ENCODE data around the gene OR8B2. TPM values are rescaled to one million over a fixed set of nuclear protein-coding genes. Genes with fewer than 3 reads are reported as not detected.

Gene OR8B2
- total and polyA plus RNA-seq, 2 donors (not counting 1 experiment from before 2014, with no cell fraction given) = not detected

GRCh38 chr11:124380585-124380984 is 3.7 kb downstream of the OR8B2 start:
- Histone ChIP-seq H3K27ac (ENCODE audit: insufficient read depth, low read length) (no peak overlapping the region), H3K9me3 (ENCODE audit: control insufficient read depth, insufficient read depth, low read depth, low read length) (no peaks in the 10 kb centered on the region), H3K9ac (ENCODE audit: insufficient read depth, low read length) (no peak overlapping the region), H3K4me2 (ENCODE audit: extremely low read depth, insufficient read depth, low read length) (no peak overlapping the region), H3K27me3 (ENCODE audit: control insufficient read depth, insufficient read depth, low read length) (no peaks in the 10 kb centered on the region), H3K79me2 (ENCODE audit: control insufficient read depth, insufficient read depth, low read length) (no peaks in the 10 kb centered on the region), H2AFZ (ENCODE audit: low read length) (no peak overlapping the region), H3K4me3 (replicated peaks in 1 of 4; ENCODE audit: control extremely low read depth in 1 of 4, insufficient read depth in 1 of 4, low read depth in 3 of 4, low read length in 4 of 4) (no peak overlapping the region), H3K4me1 (ENCODE audit: control insufficient read depth, extremely low read depth, insufficient read depth, low read length) (no peaks in the 10 kb centered on the region), H4K20me1 (ENCODE audit: control insufficient read depth, extremely low read depth, insufficient read depth, low read length) (no peaks in the 10 kb centered on the region), H3K36me3 (ENCODE audit: control insufficient read depth, insufficient read depth, low read length) (no peaks in the 10 kb centered on the region)
- no peak for TF ChIP-seq EZH2 (IDR thresholded peaks at IDR 0.05; ENCODE audit: low read length, missing control alignments)
- no peak for TF ChIP-seq CTCF (conservative IDR thresholded peaks at IDR 0.05 in 1 of 2, IDR thresholded peaks at IDR 0.05 in 1 of 2; ENCODE audit: low read depth in 1 of 2, low read length in 2 of 2)
- DNase-seq (ENCODE audit: low read depth in 2 of 2) = no peak

- no peaks in the 10 kb centered on the region for H3K36me3 ChIP-seq (ENCODE audit: control insufficient read depth, insufficient read depth, low read length)
- no peak overlapping the region for H3K9ac ChIP-seq (ENCODE audit: insufficient read depth, low read length)
- no peaks in the 10 kb centered on the region for H3K4me1 ChIP-seq (ENCODE audit: control insufficient read depth, extremely low read depth, insufficient read depth, low read length)
- no peak for DNase-seq (ENCODE audit: low read depth in 2 of 2)
- no peaks in the 10 kb centered on the region for H4K20me1 ChIP-seq (ENCODE audit: control insufficient read depth, extremely low read depth, insufficient read depth, low read length)
- H3K4me3 ChIP-seq (replicated peaks in 1 of 4; ENCODE audit: control extremely low read depth in 1 of 4, insufficient read depth in 1 of 4, low read depth in 3 of 4, low read length in 4 of 4) = no peak overlapping the region
- TF ChIP-seq CTCF (conservative IDR thresholded peaks at IDR 0.05 in 1 of 2, IDR thresholded peaks at IDR 0.05 in 1 of 2; ENCODE audit: low read depth in 1 of 2, low read length in 2 of 2) (no peak), EZH2 (IDR thresholded peaks at IDR 0.05; ENCODE audit: low read length, missing control alignments) (no peak)
- H3K4me2 ChIP-seq (ENCODE audit: extremely low read depth, insufficient read depth, low read length) = no peak overlapping the region
- no peaks in the 10 kb centered on the region for H3K9me3 ChIP-seq (ENCODE audit: control insufficient read depth, insufficient read depth, low read depth, low read length)
- no peaks in the 10 kb centered on the region for H3K79me2 ChIP-seq (ENCODE audit: control insufficient read depth, insufficient read depth, low read length)
- H3K27me3 ChIP-seq (ENCODE audit: control insufficient read depth, insufficient read depth, low read length) = no peaks in the 10 kb centered on the region
- H2AFZ ChIP-seq (ENCODE audit: low read length) = no peak overlapping the region
- H3K27ac ChIP-seq (ENCODE audit: insufficient read depth, low read length) = no peak overlapping the region
These were observed 8.0 kb downstream of the OR8B2 start for GRCh38 chr11:124376280-124376679.

DNA sequence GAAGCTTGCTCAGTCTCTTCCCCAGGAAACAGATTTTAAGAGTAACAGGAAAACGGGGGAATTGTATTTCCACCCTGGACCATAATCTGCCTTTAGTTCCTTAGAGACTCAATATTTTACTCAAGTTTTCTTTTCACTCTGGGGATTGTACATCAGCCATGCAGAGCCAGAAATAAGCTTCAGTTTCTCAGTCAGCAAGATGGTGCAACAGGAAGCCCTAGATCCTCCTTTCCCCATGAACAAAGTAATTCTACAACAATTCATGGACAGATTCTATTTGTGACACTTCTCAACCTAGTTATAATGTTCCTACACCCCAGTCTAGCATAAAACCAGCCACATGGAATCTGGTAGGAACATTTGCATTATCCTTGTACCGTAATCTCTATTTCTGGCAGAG is 24.7 kb downstream of the OR8B2 start:
- Histone ChIP-seq H2AFZ (ENCODE audit: low read length) (no peak overlapping the region), H3K4me2 (ENCODE audit: extremely low read depth, insufficient read depth, low read length) (no peak overlapping the region), H3K4me3 (replicated peaks in 1 of 4; ENCODE audit: control extremely low read depth in 1 of 4, insufficient read depth in 1 of 4, low read depth in 3 of 4, low read length in 4 of 4) (no peak overlapping the region), H3K27ac (ENCODE audit: insufficient read depth, low read length) (no peak overlapping the region), H3K9ac (ENCODE audit: insufficient read depth, low read length) (no peak overlapping the region), H4K20me1 (ENCODE audit: control insufficient read depth, extremely low read depth, insufficient read depth, low read length) (no peaks in the 10 kb centered on the region), H3K79me2 (ENCODE audit: control insufficient read depth, insufficient read depth, low read length) (no peaks in the 10 kb centered on the region), H3K9me3 (ENCODE audit: control insufficient read depth, insufficient read depth, low read depth, low read length) (no peaks in the 10 kb centered on the region), H3K27me3 (ENCODE audit: control insufficient read depth, insufficient read depth, low read length) (no peaks in the 10 kb centered on the region), H3K36me3 (ENCODE audit: control insufficient read depth, insufficient read depth, low read length) (no peaks in the 10 kb centered on the region), H3K4me1 (ENCODE audit: control insufficient read depth, extremely low read depth, insufficient read depth, low read length) (no peaks in the 10 kb centered on the region)
- TF ChIP-seq CTCF (conservative IDR thresholded peaks at IDR 0.05 in 1 of 2, IDR thresholded peaks at IDR 0.05 in 1 of 2; ENCODE audit: low read depth in 1 of 2, low read length in 2 of 2) (no peak), EZH2 (IDR thresholded peaks at IDR 0.05; ENCODE audit: low read length, missing control alignments) (no peak)
- DNase-seq (ENCODE audit: low read depth in 2 of 2) = no peak
